HG03066 (cell line): ENCODE measurements around the gene NMBR.
"Not testable (repeated sequence)": the region's sequence is repeated elsewhere in the genome, so short reads cannot be mapped to it uniquely, and the experiment has no call there.

Experiments
- ATAC-seq: cut with Tn5 transposase; IDR thresholded peaks from one replicate; pipeline ENCODE4 v1.9.1; 2021; ENCODE audit warnings: low read depth; ENCODE audit not compliant: unreplicated experiment

NMBR gene

DNA sequence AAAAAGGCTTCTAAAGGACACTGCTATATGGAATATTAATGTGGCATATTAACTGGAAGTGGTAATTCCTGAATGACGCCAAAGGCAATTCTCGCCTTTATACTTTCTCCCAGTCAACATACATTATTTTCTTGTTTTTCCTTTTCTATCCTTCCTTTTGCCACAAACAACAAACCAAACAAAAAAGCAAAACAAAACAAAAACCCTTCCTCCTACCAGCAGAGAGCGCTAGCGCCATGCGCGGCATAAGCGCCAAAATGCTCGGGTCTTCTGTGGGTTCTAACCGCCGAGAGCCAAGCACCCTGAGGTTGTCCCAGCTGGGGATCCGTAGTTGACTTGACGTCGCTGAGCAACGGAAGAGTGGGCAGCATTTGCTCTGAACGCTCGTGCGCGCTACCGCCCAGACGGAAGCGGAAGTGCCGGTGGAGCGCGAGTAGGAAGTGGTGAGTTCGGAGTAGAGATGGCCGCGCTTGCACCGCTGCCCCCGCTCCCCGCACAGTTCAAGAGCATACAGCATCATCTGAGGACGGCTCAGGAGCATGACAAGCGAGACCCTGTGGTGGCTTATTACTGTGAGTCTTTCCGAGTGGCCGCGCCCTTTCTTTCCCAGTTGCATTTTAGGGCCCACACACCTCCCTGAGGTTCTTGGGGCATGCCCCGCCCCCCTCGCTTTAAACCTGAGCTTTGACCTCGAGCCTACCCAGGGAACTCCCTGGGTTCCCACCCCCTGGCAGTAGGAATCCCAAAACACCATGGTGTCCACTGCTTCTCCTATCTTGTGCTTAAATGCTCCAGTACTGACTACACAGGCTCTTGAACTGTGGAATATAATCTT, at the start of gene NMBR, which contains the start of gene VTA1:
TSS of gene NMBR (minus strand) at position 295 of the 835 bp plus-strand sequence. CDS start 58,464 bp downstream, outside the sequence.
TSS of gene VTA1 (plus strand) at position 436 of the 835 bp plus-strand sequence. CDS start at position 461, 25 bp downstream.
- peak; percentile 100 for ATAC-seq

DNA sequence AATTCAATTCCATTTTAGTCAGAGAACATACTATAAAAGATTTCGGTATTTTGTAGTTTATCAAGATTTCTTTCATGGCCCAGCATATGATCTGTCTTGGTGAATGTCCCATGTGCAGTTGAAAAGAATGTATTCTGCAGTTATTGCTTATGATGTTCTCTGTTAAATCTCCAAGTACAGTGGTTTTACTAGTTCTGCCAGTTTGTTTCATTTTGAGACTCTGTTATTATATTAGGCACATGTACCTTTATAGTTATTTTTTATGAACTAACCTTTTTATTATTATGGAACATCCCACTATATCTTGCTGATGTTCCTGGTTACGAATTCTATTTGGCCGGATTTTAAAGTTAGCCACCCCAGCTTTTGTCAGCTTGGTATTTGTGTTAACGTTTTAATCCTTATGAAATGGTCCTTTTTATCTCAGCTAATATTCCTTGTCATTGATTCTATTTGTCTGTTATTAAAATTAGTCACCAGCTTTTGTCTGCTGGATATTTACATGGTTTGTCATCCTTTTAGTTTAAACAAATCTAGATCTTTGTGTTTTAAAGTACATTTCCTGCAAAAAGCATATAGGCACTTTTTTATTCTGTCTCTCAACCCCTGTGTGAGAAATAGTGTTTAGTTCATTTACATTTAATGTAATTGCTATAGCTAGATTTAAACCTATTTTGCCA, 49.1 kb upstream of the NMBR start:
- no peak for ATAC-seq

DNA sequence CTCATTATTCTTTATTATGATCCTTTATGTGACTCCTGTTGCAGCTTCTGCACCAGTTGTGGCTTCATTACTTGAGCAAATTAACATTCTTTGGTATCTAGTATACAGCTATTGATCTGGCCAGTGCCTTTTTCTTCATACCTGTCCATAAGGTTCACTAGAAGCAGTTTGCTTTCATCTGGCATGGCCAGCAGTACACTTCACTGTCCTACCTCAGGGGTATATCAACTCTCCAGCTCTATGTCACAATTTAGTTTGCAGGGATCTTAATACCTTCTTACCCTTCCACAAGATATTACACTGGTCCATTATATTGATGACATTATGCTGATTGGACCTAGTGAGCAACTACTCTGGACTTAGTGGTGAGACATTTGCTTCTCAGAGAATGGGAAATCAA, 46.7 kb upstream of the NMBR start:
- no peak for ATAC-seq

DNA sequence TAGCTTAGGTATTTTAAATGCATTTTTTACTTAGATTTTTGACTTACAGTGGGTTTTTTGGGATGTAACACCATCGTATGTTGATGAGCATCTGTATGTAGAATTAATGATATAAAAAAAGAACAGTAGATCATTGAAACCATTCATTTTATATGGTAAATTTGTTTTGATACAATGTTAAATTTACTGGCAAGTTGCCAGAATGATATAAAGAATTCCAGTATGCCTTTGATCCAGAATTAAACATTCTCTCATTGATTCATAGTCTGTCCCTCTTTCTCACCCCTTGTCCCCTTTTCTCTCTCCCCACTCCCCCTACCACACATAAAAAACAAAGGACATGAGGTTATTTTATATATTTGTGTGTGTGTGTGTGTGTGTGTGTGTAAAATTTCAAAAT, 45.4 kb upstream of the NMBR start:
- no peak for ATAC-seq

GRCh38 chr6:142189057-142189456, 42.1 kb upstream of the NMBR start:
- ATAC-seq: no peak

- ATAC-seq: not testable (repeated sequence)
Measured at GRCh38 chr6:142188341-142188740, 41.4 kb upstream of the NMBR start.

- ATAC-seq: no peak
Measured at GRCh38 chr6:142187209-142187608, 40.3 kb upstream of the NMBR start.

GRCh38 chr6:142185641-142186040, 38.7 kb upstream of the NMBR start:
- no peak for ATAC-seq

GRCh38 chr6:142184307-142184706, 37.4 kb upstream of the NMBR start:
- ATAC-seq: no peak

DNA sequence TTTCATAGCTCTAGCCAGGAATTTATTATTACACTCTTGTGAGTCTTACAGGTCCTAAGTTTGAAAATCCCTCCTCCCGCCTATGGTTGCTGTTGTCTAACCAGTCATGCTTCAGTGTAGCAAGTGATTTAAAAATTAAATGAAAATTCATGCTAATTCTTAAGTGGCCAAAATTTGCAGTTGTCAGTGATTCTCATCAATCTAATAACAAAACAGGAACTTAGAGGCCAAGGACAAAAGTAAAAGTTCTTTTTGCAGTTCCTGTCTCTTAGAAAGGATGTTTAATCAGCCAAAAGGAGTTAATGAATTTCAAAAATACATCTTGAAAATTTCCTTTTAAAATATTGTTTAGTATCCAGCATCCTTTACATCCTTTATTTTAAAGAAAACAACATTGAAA, 36.4 kb upstream of the NMBR start:
- no peak for ATAC-seq

- ATAC-seq: no peak
Measured at GRCh38 chr6:142182004-142182403, 35.1 kb upstream of the NMBR start.

- no peak for ATAC-seq
Measured at GRCh38 chr6:142178129-142178528, 31.2 kb upstream of the NMBR start.

DNA sequence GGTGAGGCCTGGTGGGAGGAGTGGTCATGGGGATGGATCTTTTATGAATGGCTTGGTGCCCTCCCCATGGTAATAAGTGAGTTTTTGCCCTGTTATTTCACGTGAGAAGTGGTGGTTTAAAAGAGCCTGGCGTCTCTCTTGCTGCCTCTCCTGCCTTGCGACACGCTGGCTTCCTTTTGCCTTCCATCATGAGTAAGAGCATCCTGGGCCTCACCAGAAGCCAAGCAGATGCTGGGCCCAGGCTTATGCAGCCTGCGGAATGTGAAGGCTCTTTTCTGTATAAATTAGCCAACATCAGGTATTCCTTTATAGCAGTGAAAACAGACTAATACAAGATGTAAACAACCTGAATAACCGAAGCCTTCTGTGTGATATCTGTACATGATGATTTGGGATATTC, 27.8 kb upstream of the NMBR start:
- ATAC-seq: no peak

DNA sequence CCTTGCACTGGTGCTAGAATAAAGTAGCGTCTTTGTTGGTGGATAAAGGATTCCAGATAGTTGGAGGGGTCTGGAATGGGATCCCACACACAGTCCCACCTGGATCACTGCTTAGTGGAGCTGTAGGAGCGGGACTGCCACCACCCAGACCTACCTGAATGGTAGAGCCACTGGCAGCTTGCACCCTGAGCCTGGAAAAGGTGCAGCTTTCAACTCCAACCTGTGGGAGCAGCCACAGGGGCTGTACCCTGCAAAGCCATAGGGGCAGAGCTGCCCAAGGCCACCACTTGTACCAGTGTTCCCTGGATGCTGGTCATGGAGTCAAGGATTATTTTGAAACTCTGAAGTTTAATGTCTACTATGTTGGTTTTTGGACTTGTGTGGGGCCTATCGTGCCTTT, 27.1 kb upstream of the NMBR start:
- ATAC-seq: no peak

DNA sequence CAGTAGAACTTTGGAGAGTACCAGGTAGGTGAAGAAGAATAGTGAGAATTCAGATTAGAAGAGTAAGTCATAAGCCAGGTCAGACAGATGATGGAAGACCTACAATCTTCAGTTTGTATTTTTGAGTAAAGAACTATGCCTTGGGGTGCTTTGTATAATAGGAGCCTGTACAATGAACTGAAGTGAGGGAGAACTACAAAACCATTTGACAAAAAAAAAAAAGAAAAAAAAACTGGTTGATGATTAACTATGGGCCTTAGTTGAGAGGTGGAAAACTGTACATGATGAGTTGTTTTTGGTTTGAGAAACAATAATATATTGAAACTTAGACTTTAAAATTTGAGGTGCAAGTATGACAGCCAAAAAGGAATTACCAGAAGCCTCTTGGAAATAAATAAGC, 25.8 kb upstream of the NMBR start:
- ATAC-seq: no peak

GRCh38 chr6:142171351-142171750, 24.4 kb upstream of the NMBR start:
- ATAC-seq: no peak

DNA sequence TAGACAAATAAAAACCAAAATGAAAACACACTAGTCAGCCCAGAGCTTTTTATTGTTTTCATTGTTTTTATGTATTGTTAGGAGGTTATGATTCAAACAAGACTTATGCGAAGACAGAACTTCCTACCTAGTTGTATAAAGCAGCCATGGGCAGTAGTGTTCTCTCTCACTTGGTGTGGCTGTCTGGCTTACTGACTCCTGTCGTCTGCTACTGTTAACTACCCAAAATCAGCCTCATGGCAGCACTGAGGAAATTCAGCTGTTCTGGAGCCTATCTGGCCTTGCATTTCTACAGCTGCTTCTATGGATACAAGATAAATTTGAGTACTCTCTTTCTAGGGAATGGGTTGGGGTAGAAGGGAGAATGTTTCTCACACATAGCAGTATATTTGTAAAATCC, 20.6 kb upstream of the NMBR start:
- no peak for ATAC-seq

GRCh38 chr6:142167071-142167470, 20.1 kb upstream of the NMBR start:
- no peak for ATAC-seq

- ATAC-seq: no peak
Measured at GRCh38 chr6:142165227-142165626, 18.3 kb upstream of the NMBR start.

DNA sequence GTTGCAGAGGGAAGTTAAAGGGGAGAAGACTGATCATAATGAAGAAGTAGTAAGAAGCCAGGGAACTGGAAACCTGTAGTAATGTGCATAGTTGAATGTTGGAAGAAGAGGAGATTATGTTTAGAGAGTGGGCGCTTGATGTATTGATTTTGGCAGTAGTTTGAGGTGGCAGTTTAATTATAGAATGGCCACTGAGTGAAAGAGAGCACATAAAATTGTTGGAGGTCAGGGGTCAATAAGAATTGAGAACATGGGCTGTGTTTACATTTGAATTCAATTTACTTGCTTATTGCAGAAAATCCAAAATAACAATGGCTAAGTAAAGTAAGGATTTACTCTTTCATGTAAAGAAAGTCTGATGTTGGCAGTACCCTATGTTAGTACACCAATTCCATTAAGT, 15.9 kb upstream of the NMBR start:
- no peak for ATAC-seq

GRCh38 chr6:142156758-142157068, 9.8 kb upstream of the NMBR start:
- ATAC-seq: not testable (repeated sequence)
